Neural crest cell (in vitro differentiated cells): ENCODE data around the gene LDB2. TPM values are rescaled to one million over a fixed set of nuclear protein-coding genes. Genes with fewer than 3 reads are reported as not detected.

ENCODE experiments used
- DNase-seq: peaks from one replicate; pipeline ENCODE4 v3.0.0; 2021; ENCODE audit warnings: low read depth, mixed read lengths, low spot score
- H3K27ac Mint-ChIP-seq: one replicate; pipeline ENCODE4 v1.8.0; 2021; ENCODE audit warnings: mild to moderate bottlenecking, mixed read lengths; ENCODE audit not compliant: unreplicated experiment
- H3K27me3 Mint-ChIP-seq: 2 replicates; pipeline ENCODE4 v1.8.0; 2021; ENCODE audit warnings: low read depth, mild to moderate bottlenecking, mixed read lengths
- H3K36me3 Mint-ChIP-seq: 2 replicates; pipeline ENCODE4 v1.8.0; 2021; ENCODE audit warnings: low read depth, mild to moderate bottlenecking, mixed read lengths
- H3K4me1 Mint-ChIP-seq: 2 replicates; pipeline ENCODE4 v1.8.0; 2021; ENCODE audit warnings: mixed read lengths
- H3K4me3 Mint-ChIP-seq: one replicate; pipeline ENCODE4 v1.8.0; 2021; ENCODE audit warnings: mild to moderate bottlenecking, mixed read lengths
- H3K9me3 Mint-ChIP-seq: 2 replicates; pipeline ENCODE4 v1.8.0; 2021; ENCODE audit warnings: mixed read lengths
- CTCF ChIP-seq: fragments of 200-600 bp; sonication (generic); conservative IDR thresholded peaks from 2 replicates; pipeline ENCODE4 v1.5.0; 2021; ENCODE audit warnings: antibody characterized with exemption, mild to moderate bottlenecking
- total RNA-seq: library from RNA; stranded (reverse); gene quantifications from 2 replicates; pipeline ENCODE4 v1.2.1, GENCODE V29; 2021

Gene LDB2
- total RNA-seq, 1 donor from 2014 or later: 12.7 TPM

- DNase-seq: no peak
- no peak overlapping the region for H3K4me3 Mint-ChIP-seq
- H3K27me3 Mint-ChIP-seq: no peaks in the 10 kb centered on the region
- H3K36me3 Mint-ChIP-seq: peaks cover 11% of the 10 kb centered on the region
- peaks cover 2% of the 10 kb centered on the region for H3K4me1 Mint-ChIP-seq
- peaks cover 10% of the 10 kb centered on the region for H3K9me3 Mint-ChIP-seq
- no peak overlapping the region for H3K27ac Mint-ChIP-seq
- no peak for TF ChIP-seq CTCF
These were observed 281.4 kb downstream of the LDB2 start for GRCh38 chr4:16617011-16617410.

GRCh38 chr4:16609170-16609758, 289.2 kb downstream of the LDB2 start:
- no peak for TF ChIP-seq CTCF
- Mint-ChIP-seq H3K4me1 (peaks cover 10% of the 10 kb centered on the region), H3K27me3 (no peaks in the 10 kb centered on the region), H3K9me3 (peaks cover 21% of the 10 kb centered on the region), H3K4me3 (no peak overlapping the region), H3K27ac (no peak overlapping the region), H3K36me3 (peaks cover 16% of the 10 kb centered on the region)
- DNase-seq: no peak

- no peaks in the 10 kb centered on the region for H3K27me3 Mint-ChIP-seq
- H3K4me1 Mint-ChIP-seq: peaks cover 10% of the 10 kb centered on the region
These were observed 289.8 kb downstream of the LDB2 start for GRCh38 chr4:16608611-16609125.

GRCh38 chr4:16608123-16608522, 290.3 kb downstream of the LDB2 start:
- peaks cover 11% of the 10 kb centered on the region for H3K9me3 Mint-ChIP-seq
- no peak overlapping the region for H3K4me3 Mint-ChIP-seq
- no peaks in the 10 kb centered on the region for H3K27me3 Mint-ChIP-seq
- no peak for TF ChIP-seq CTCF
- peaks cover 7% of the 10 kb centered on the region for H3K36me3 Mint-ChIP-seq
- peaks cover 10% of the 10 kb centered on the region for H3K4me1 Mint-ChIP-seq
- no peak for DNase-seq
- no peak overlapping the region for H3K27ac Mint-ChIP-seq

More at GRCh38 chr4:16608611-16609125, 289.8 kb downstream of the LDB2 start:
- Mint-ChIP-seq H3K27ac (no peak overlapping the region), H3K36me3 (peaks cover 10% of the 10 kb centered on the region), H3K4me3 (no peak overlapping the region), H3K9me3 (peaks cover 15% of the 10 kb centered on the region)
- no peak for TF ChIP-seq CTCF
- DNase-seq: no peak

GRCh38 chr4:16607241-16608066, 291.0 kb downstream of the LDB2 start:
- no peaks in the 10 kb centered on the region for H3K27me3 Mint-ChIP-seq
- no peak for DNase-seq
- H3K4me3 Mint-ChIP-seq: no peak overlapping the region
- H3K4me1 Mint-ChIP-seq: peaks cover 10% of the 10 kb centered on the region
- TF ChIP-seq CTCF: no peak
- peaks cover 11% of the 10 kb centered on the region for H3K9me3 Mint-ChIP-seq
- H3K27ac Mint-ChIP-seq: no peak overlapping the region
- peaks cover 7% of the 10 kb centered on the region for H3K36me3 Mint-ChIP-seq
